Endothelial cell of umbilical vein (primary cell): ENCODE data around the gene CERS6. TPM values are rescaled to one million over a fixed set of nuclear protein-coding genes. Genes with fewer than 3 reads are reported as not detected.
A peak's percentile ranks its signal among the peaks of the same experiment; 100 is the strongest.

ENCODE experiments used
- BruUV-seq: library from RNA; stranded (reverse); fragments of 400-500 nt; replicated peaks from 2 replicates; lab custom pipeline; 2021; lab: Mats Ljungman, UMichigan
- CTCF ChIA-PET: fragments of 300-600, 350-600 bp; sonication (Branson Sonifier 250); formaldehyde crosslinking; loops from one replicate; lab custom pipeline; 2021; ENCODE audit warnings: antibody characterized with exemption, inconsistent platforms; lab: Charles Lee
- POLR2A ChIA-PET: fragments of 300-600, 350-600 bp; sonication (Branson Sonifier 250); formaldehyde crosslinking; loops from one replicate; lab custom pipeline; 2021; ENCODE audit warnings: antibody characterized with exemption, inconsistent platforms; lab: Charles Lee
- DNase-seq: peaks from one replicate; pipeline ENCODE4 v3.0.0-alpha.2; 2011; ENCODE audit warnings: low read depth, low spot score
- FAIRE-seq: peaks from 2 replicates; lab custom pipeline; 2011; peaks lifted over from hg19 to GRCh38; lab: Jason Lieb, UNC
- H2AFZ ChIP-seq: 2 replicates; pipeline ENCODE4 v1.6.0; 2012; ENCODE audit warnings: low read depth, low read length, control low read depth, inconsistent platforms
- H3K27ac ChIP-seq: 2 replicates; pipeline ENCODE4 v1.5.1; 2011; ENCODE audit warnings: low read depth, mild to moderate bottlenecking, control low read depth, low read length, moderate library complexity; ENCODE audit not compliant: insufficient read depth
- H3K27me3 ChIP-seq, 2 experiments: 2 replicates each; pipeline versions ENCODE4 v1.6.0 to v1.6.1; 2011; ENCODE audit warnings: low read length in 2 of 2, mixed read lengths in 1 of 2; ENCODE audit not compliant: control insufficient read depth in 2 of 2, insufficient read depth in 2 of 2
- H3K36me3 ChIP-seq, 2 experiments: 2 replicates in 1 of 2; 3 replicates in 1 of 2; pipeline ENCODE4 v1.5.1; 2011; ENCODE audit warnings: low read length in 2 of 2, mild to moderate bottlenecking in 1 of 2, moderate library complexity in 1 of 2; ENCODE audit not compliant: control insufficient read depth in 2 of 2, insufficient read depth in 2 of 2; ENCODE audit errors: extremely low read depth in 1 of 2
- H3K4me1 ChIP-seq: 3 replicates; pipeline ENCODE4 v1.5.1; 2011; ENCODE audit warnings: mild to moderate bottlenecking, low read length; ENCODE audit not compliant: control insufficient read depth, insufficient read depth; ENCODE audit errors: extremely low read depth
- H3K4me2 ChIP-seq: 2 replicates; pipeline ENCODE4 v1.6.1; 2011; ENCODE audit warnings: low read length, control low read depth, mixed read lengths; ENCODE audit not compliant: insufficient read depth
- H3K4me3 ChIP-seq, 3 experiments: fragments of 200-600 bp in 1 of 3; sonication (generic), shearing (Covaris generic) in 1 of 3; replicated peaks in 1 of 3; 2 replicates each; pipeline ENCODE4 v1.5.1; 2011 to 2016; ENCODE audit warnings: control low read depth in 3 of 3, low read length in 3 of 3, mild to moderate bottlenecking in 2 of 3, inconsistent platforms in 1 of 3, low read depth in 1 of 3, moderate library complexity in 1 of 3; ENCODE audit not compliant: insufficient read depth in 1 of 3
- H3K79me2 ChIP-seq: 2 replicates; pipeline ENCODE4 v1.6.0; 2012; ENCODE audit warnings: low read length, inconsistent platforms; ENCODE audit not compliant: control insufficient read depth, insufficient read depth
- H3K9ac ChIP-seq: replicated peaks from 2 replicates; pipeline ENCODE3; 2011; ENCODE audit warnings: low read length, control low read depth; ENCODE audit not compliant: insufficient read depth; ENCODE audit errors: extremely low read depth
- H3K9me1 ChIP-seq: replicated peaks from 3 replicates; pipeline ENCODE4 v1.6.0; 2011; ENCODE audit warnings: mild to moderate bottlenecking, low read length; ENCODE audit not compliant: control insufficient read depth, insufficient read depth; ENCODE audit errors: extremely low read depth
- H3K9me3 ChIP-seq: replicated peaks from 2 replicates; pipeline ENCODE4 v1.5.1; 2012; ENCODE audit warnings: low read length, inconsistent platforms; ENCODE audit not compliant: control insufficient read depth, insufficient read depth
- H4K20me1 ChIP-seq: replicated peaks from 2 replicates; pipeline ENCODE3; 2011; ENCODE audit warnings: mild to moderate bottlenecking, low read length; ENCODE audit not compliant: control insufficient read depth, insufficient read depth; ENCODE audit errors: extremely low read depth
- EZH2 ChIP-seq: IDR thresholded peaks from 2 replicates; pipeline ENCODE4 v1.6.1; 2012; ENCODE audit warnings: borderline replicate concordance, low read depth, mild to moderate bottlenecking, moderate library complexity, low read length, inconsistent platforms; ENCODE audit not compliant: severe bottlenecking
- FOS ChIP-seq: IDR thresholded peaks from 2 replicates; pipeline ENCODE4 v1.6.1; 2011; ENCODE audit warnings: mild to moderate bottlenecking, low read length, moderate library complexity, borderline replicate concordance; ENCODE audit not compliant: insufficient read depth
- GATA2 ChIP-seq: IDR thresholded peaks from 2 replicates; pipeline ENCODE4 v1.7.0; 2011; ENCODE audit warnings: low read depth, mild to moderate bottlenecking, moderate library complexity, mixed read lengths, low read length; ENCODE audit not compliant: insufficient read length, insufficient read depth
- JUN ChIP-seq: IDR thresholded peaks from 2 replicates; pipeline ENCODE4 v1.6.1; 2011; ENCODE audit warnings: borderline replicate concordance, low read depth; ENCODE audit not compliant: insufficient read length, insufficient read depth
- MAX ChIP-seq: IDR thresholded peaks from 2 replicates; pipeline ENCODE4 v1.6.1; 2011; ENCODE audit not compliant: insufficient read depth, insufficient read length
- MYC ChIP-seq: IDR thresholded peaks from one replicate; pipeline ENCODE4 v1.6.1; 2011; ENCODE audit warnings: mild to moderate bottlenecking, low read depth, low read length
- POLR2A ChIP-seq: IDR thresholded peaks from 2 replicates; pipeline ENCODE4 v1.6.1; 2012; ENCODE audit warnings: low read depth, mild to moderate bottlenecking, control low read depth, low read length
- POLR2AphosphoS5 ChIP-seq: IDR thresholded peaks from 2 replicates; pipeline ENCODE4 v1.6.1; 2012; ENCODE audit warnings: low read depth, mild to moderate bottlenecking, control low read depth, low read length, moderate library complexity; ENCODE audit not compliant: insufficient read depth
- dilution Hi-C: fragments of 300-500 bp; cut with MboI; formaldehyde crosslinking; loops from one replicate; pipeline ENCODE4 v1.15.0; 2019; ENCODE audit warnings: low sequenced_read_pairs; ENCODE audit not compliant: extremely low pct_ligation_motif_present
- intact Hi-C: fragments of 100-400 bp; cut with micrococcal nuclease; formaldehyde crosslinking; loops from one replicate; pipeline ENCODE4 v1.10.0; 2022
- polyA plus RNA-seq, 4 experiments: library from polyadenylated mRNA; depleted of rRNA in 3 of 4; stranded (reverse) in 3 of 4; unstranded in 1 of 4; fragments of >200 nt; gene quantifications; 2 replicates each; pipeline versions ENCODE4 v1.2.1 to v1.2.3, GENCODE V29; 2011 to 2012; ENCODE audit warnings: missing spikeins in 1 of 4
- total RNA-seq: library from RNA; stranded (reverse); gene quantifications from 2 replicates; pipeline ENCODE4 v1.2.3, GENCODE V29; 2021
- TF ChIP-seq, protein P1 (sequence below), 2 donors: IDR thresholded peaks; 1 replicate in 1 of 2; 2 replicates in 1 of 2; pipeline ENCODE4 v1.5.1; 2011; ENCODE audit warnings: low read length in 2 of 2, mild to moderate bottlenecking in 2 of 2, moderate library complexity in 2 of 2, control low read depth in 1 of 2, inconsistent platforms in 1 of 2, low read depth in 1 of 2; ENCODE audit not compliant: insufficient read depth in 1 of 2; ENCODE audit errors: extremely low read depth in 1 of 2

CERS6 gene
- total and polyA plus RNA-seq, 2 donors (not counting 3 experiments of a cell fraction or from before 2014, with no cell fraction given), result 2.7 to 11.7 TPM

GRCh38 chr2:168781191-168781817 is 325.2 kb downstream of the CERS6 start:
- Histone ChIP-seq H3K9me1 (no peaks in the 10 kb centered on the region), H3K4me3 (no peak overlapping the region), H3K79me2 (no peaks in the 10 kb centered on the region), H3K4me2 (no peak overlapping the region), H2AFZ (no peak overlapping the region), H3K9ac (no peak overlapping the region), H3K36me3 (no peaks in the 10 kb centered on the region), H4K20me1 (no peaks in the 10 kb centered on the region), H3K27ac (no peak overlapping the region), H3K4me1 (peaks cover 4% of the 10 kb centered on the region), H3K9me3 (no peaks in the 10 kb centered on the region), H3K27me3 (peaks cover 0 to 5% of the 10 kb centered on the region in 2 experiments)
- intact Hi-C loops (no loop called here), dilution Hi-C loops (no loop called here)
- DNase-seq, result peak; percentile 70
- BruUV-seq, result no TSS peak
- TF ChIP-seq JUN, result no peak
- no peak for TF ChIP-seq FOS
- TF ChIP-seq GATA2, result no peak
- TF ChIP-seq MYC, result no peak
- TF ChIP-seq, protein P1, sequence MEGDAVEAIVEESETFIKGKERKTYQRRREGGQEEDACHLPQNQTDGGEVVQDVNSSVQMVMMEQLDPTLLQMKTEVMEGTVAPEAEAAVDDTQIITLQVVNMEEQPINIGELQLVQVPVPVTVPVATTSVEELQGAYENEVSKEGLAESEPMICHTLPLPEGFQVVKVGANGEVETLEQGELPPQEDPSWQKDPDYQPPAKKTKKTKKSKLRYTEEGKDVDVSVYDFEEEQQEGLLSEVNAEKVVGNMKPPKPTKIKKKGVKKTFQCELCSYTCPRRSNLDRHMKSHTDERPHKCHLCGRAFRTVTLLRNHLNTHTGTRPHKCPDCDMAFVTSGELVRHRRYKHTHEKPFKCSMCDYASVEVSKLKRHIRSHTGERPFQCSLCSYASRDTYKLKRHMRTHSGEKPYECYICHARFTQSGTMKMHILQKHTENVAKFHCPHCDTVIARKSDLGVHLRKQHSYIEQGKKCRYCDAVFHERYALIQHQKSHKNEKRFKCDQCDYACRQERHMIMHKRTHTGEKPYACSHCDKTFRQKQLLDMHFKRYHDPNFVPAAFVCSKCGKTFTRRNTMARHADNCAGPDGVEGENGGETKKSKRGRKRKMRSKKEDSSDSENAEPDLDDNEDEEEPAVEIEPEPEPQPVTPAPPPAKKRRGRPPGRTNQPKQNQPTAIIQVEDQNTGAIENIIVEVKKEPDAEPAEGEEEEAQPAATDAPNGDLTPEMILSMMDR (IDR thresholded peaks at IDR 0.05; ENCODE audit: extremely low read depth in 1 of 2, insufficient read depth in 1 of 2, low read depth in 1 of 2, low read length in 2 of 2), result no peak
- no peak for TF ChIP-seq EZH2
- TF ChIP-seq POLR2AphosphoS5, result no peak
- no peak for TF ChIP-seq POLR2A
- no peak for TF ChIP-seq MAX
- FAIRE-seq, result no peak
- ChIA-PET POLR2A (no interaction called here), CTCF (interaction anchor here (0.9 kb wide), 1 partner anchor 440 kb away, joined by 3 read pairs; no protein-coding TSS in a partner anchor)
